GM23248 (cell line): ENCODE measurements around the gene DEF6. TPM values are rescaled to one million over a fixed set of nuclear protein-coding genes. Genes with fewer than 3 reads are reported as not detected.

Experiments
- DNase-seq: peaks from one replicate; pipeline ENCODE4 v3.0.0-alpha.2; 2015
- H2AFZ ChIP-seq: fragments of 200-600 bp; sonication (generic); 2 replicates; pipeline ENCODE4 v1.6.1; 2016; ENCODE audit warnings: antibody characterized with exemption
- H3F3A ChIP-seq: fragments of 200-600 bp; sonication (generic); 2 replicates; pipeline ENCODE4 v1.6.1; 2016; ENCODE audit warnings: mild to moderate bottlenecking, antibody characterized with exemption, mixed run types; ENCODE audit not compliant: insufficient read depth
- H3K27ac ChIP-seq: fragments of 200-600 bp; sonication (generic); 2 replicates; pipeline ENCODE4 v1.5.1; 2016; ENCODE audit warnings: mild to moderate bottlenecking
- H3K27me3 ChIP-seq: fragments of 200-600 bp; sonication (generic); replicated peaks from 2 replicates; pipeline ENCODE4 v1.6.1; 2016; ENCODE audit warnings: mild to moderate bottlenecking; ENCODE audit not compliant: insufficient read depth
- H3K36me3 ChIP-seq: fragments of 200-600 bp; sonication (generic); 2 replicates; pipeline ENCODE4 v1.6.1; 2016; ENCODE audit warnings: low read depth, mild to moderate bottlenecking
- H3K4me1 ChIP-seq: fragments of 200-600 bp; sonication (generic); 2 replicates; pipeline ENCODE4 v1.6.1; 2016; ENCODE audit warnings: mild to moderate bottlenecking; ENCODE audit not compliant: insufficient read depth
- H3K4me2 ChIP-seq: fragments of 200-600 bp; sonication (generic); one replicate; pipeline ENCODE4 v1.6.1; 2016; ENCODE audit warnings: mild to moderate bottlenecking; ENCODE audit not compliant: unreplicated experiment
- H3K4me3 ChIP-seq: fragments of 200-600 bp; sonication (generic); 2 replicates; pipeline ENCODE4 v1.5.1; 2016; ENCODE audit warnings: mild to moderate bottlenecking
- H3K79me2 ChIP-seq: fragments of 200-600 bp; sonication (generic); 2 replicates; pipeline ENCODE4 v1.6.1; 2016; ENCODE audit warnings: mild to moderate bottlenecking; ENCODE audit not compliant: insufficient read depth
- H3K9ac ChIP-seq: fragments of 200-600 bp; sonication (generic); 2 replicates; pipeline ENCODE4 v1.6.1; 2016; ENCODE audit warnings: mild to moderate bottlenecking
- H3K9me2 ChIP-seq: fragments of 200-600 bp; sonication (generic); 2 replicates; pipeline ENCODE4 v1.6.1; 2016; ENCODE audit warnings: mixed run types, mild to moderate bottlenecking, moderate library complexity; ENCODE audit not compliant: insufficient read depth
- H3K9me3 ChIP-seq: fragments of 200-600 bp; sonication (generic); one replicate; pipeline ENCODE4 v1.6.1; 2017; ENCODE audit warnings: low read depth
- H4K20me1 ChIP-seq: fragments of 200-600 bp; sonication (generic); 2 replicates; pipeline ENCODE4 v1.6.0; 2016; ENCODE audit not compliant: insufficient read depth
- EZH2 ChIP-seq: fragments of 200-600 bp; sonication (generic); IDR thresholded peaks from 2 replicates; pipeline ENCODE4 v1.6.1; 2018; ENCODE audit warnings: antibody characterized with exemption, mild to moderate bottlenecking; ENCODE audit not compliant: insufficient read depth, poor library complexity, severe bottlenecking
- EZH2phosphoT487 ChIP-seq: fragments of 200-600 bp; sonication (generic); IDR thresholded peaks from 2 replicates; pipeline ENCODE4 v1.6.1; 2018; ENCODE audit warnings: antibody characterized with exemption, moderate library complexity, mild to moderate bottlenecking, low read depth; ENCODE audit not compliant: insufficient read depth
- whole genome bisulfite sequencing, 2 experiments: methylation state at CpG; one replicate each; pipeline ENCODE4 v1.1.6; 2015 to 2017; ENCODE audit warnings: low lambda C conversion rate in 2 of 2, low coverage in 1 of 2; ENCODE audit errors: missing lambda C conversion rate in 2 of 2; 5-methylcytosine and 5-hydroxymethylcytosine counted together
- in situ Hi-C: fragments of 300-500 bp; cut with MboI; formaldehyde crosslinking; loops from 2 replicates; pipeline ENCODE4 v1.15.0; 2020
- polyA plus RNA-seq: library from polyadenylated mRNA; unstranded; fragments of >200 nt; fragmentation: Nextera tagmentation; extraction: Ambion mirVana; gene quantifications from 2 replicates; pipeline ENCODE4 v1.2.1, GENCODE V29; 2016
- total RNA-seq: library from RNA; depleted of rRNA; stranded (reverse); fragments of >200 nt; shearing (Covaris generic); gene quantifications from 2 replicates; pipeline ENCODE4 v1.2.3, GENCODE V29; 2014

The DEF6 gene
- total and polyA plus RNA-seq, 2 experiments from 2014 or later = 1.7 to 2.6 TPM

- no peak overlapping the region for H3K27ac ChIP-seq
- in situ Hi-C loops = loop anchor here (25.0 kb wide), 1 partner anchor 420 kb away; the partner anchor contains the start of gene ARMC12
- no peaks in the 10 kb centered on the region for H3F3A ChIP-seq
- H3K79me2 ChIP-seq = no peaks in the 10 kb centered on the region
- H4K20me1 ChIP-seq = no peaks in the 10 kb centered on the region
- no peaks in the 10 kb centered on the region for H3K9me2 ChIP-seq
- DNase-seq = peak; percentile 51
- 19 to 20% methylated on average over 28 of the region's 28 CpGs for WGBS, 2 experiments
- H3K4me1 ChIP-seq = no peaks in the 10 kb centered on the region
- H3K4me2 ChIP-seq = peak overlapping the region; percentile 80
- H2AFZ ChIP-seq = peak overlapping the region; percentile 88
- H3K9me3 ChIP-seq = no peaks in the 10 kb centered on the region
- H3K36me3 ChIP-seq = no peaks in the 10 kb centered on the region
- H3K27me3 ChIP-seq = no peaks in the 10 kb centered on the region; the same call in 1 of the 2 replicates
- peak overlapping the region; percentile 73 for H3K4me3 ChIP-seq
- TF ChIP-seq EZH2phosphoT487 (no peak), EZH2 (no peak)
- 0 out of 2 replicates have a peak overlapping the region, but pooled peaks have one; percentile 34 for H3K9ac ChIP-seq
Measured at GRCh38 chr6:35317483-35318195, 20.0 kb downstream of the DEF6 start.

GRCh38 chr6:35318196-35319171 is 20.9 kb downstream of the DEF6 start:
- no peaks in the 10 kb centered on the region for H3K4me1 ChIP-seq
- no peaks in the 10 kb centered on the region; the same call in 1 of the 2 replicates for H3K27me3 ChIP-seq
- H3K9me3 ChIP-seq = no peaks in the 10 kb centered on the region
- peak overlapping the region; percentile 73 for H3K4me3 ChIP-seq
- H3K36me3 ChIP-seq = no peaks in the 10 kb centered on the region
- H4K20me1 ChIP-seq = no peaks in the 10 kb centered on the region
- H2AFZ ChIP-seq = peak overlapping the region; percentile 88
- in situ Hi-C loops = loop anchor here (25.0 kb wide), 1 partner anchor 419 kb away; the partner anchor contains the start of gene ARMC12
- TF ChIP-seq EZH2phosphoT487 = no peak
- no peak for TF ChIP-seq EZH2
- peak overlapping the region; percentile 80 for H3K4me2 ChIP-seq
- H3K9ac ChIP-seq = peak overlapping the region; percentile 34
- WGBS, 2 experiments = 8 to 9% methylated on average over 51 to 55 of the region's 55 CpGs
- H3F3A ChIP-seq = no peaks in the 10 kb centered on the region
- no peaks in the 10 kb centered on the region for H3K79me2 ChIP-seq
- no peaks in the 10 kb centered on the region for H3K9me2 ChIP-seq
- H3K27ac ChIP-seq = no peak overlapping the region
- DNase-seq = peak; percentile 81

- H3K4me3 ChIP-seq = no peak overlapping the region
- H3F3A ChIP-seq = no peaks in the 10 kb centered on the region
- in situ Hi-C loops = loop anchor here (25.0 kb wide), 1 partner anchor 418 kb away; the partner anchor contains the start of gene ARMC12
- H3K79me2 ChIP-seq = no peaks in the 10 kb centered on the region
- H4K20me1 ChIP-seq = no peaks in the 10 kb centered on the region
- no peaks in the 10 kb centered on the region for H3K9me3 ChIP-seq
- no peak for DNase-seq
- TF ChIP-seq EZH2 = no peak
- no peaks in the 10 kb centered on the region; the same call in 1 of the 2 replicates for H3K27me3 ChIP-seq
- no peak overlapping the region for H3K27ac ChIP-seq
- no peaks in the 10 kb centered on the region for H3K36me3 ChIP-seq
- no peak overlapping the region for H3K9ac ChIP-seq
- H3K9me2 ChIP-seq = no peaks in the 10 kb centered on the region
- WGBS, 2 experiments = 95 to 97% methylated on average over 18 to 20 of the region's 20 CpGs
- no peaks in the 10 kb centered on the region for H3K4me1 ChIP-seq
- no peak overlapping the region for H3K4me2 ChIP-seq
- H2AFZ ChIP-seq = no peak overlapping the region
Measured at GRCh38 chr6:35319346-35320030, 21.9 kb downstream of the DEF6 start.

GRCh38 chr6:35320031-35320410 is 22.4 kb downstream of the DEF6 start:
- in situ Hi-C loops = loop anchor here (25.0 kb wide), 1 partner anchor 417 kb away; the partner anchor contains the start of gene ARMC12
- TF ChIP-seq EZH2 (no peak), EZH2phosphoT487 (no peak)

More at GRCh38 chr6:35320031-35320410, 22.4 kb downstream of the DEF6 start:
- no peak overlapping the region for H3K4me3 ChIP-seq
- no peak overlapping the region for H2AFZ ChIP-seq
- H4K20me1 ChIP-seq = no peaks in the 10 kb centered on the region
- H3K9me2 ChIP-seq = no peaks in the 10 kb centered on the region
- no peaks in the 10 kb centered on the region for H3F3A ChIP-seq
- H3K27ac ChIP-seq = no peak overlapping the region
- no peaks in the 10 kb centered on the region for H3K79me2 ChIP-seq
- no peak overlapping the region for H3K4me2 ChIP-seq
- H3K27me3 ChIP-seq = no peaks in the 10 kb centered on the region; the same call in 1 of the 2 replicates
- 94% methylated on average over 2 of the region's 2 CpGs for WGBS, 2 experiments
- no peak overlapping the region for H3K9ac ChIP-seq
- DNase-seq = no peak
- H3K4me1 ChIP-seq = no peaks in the 10 kb centered on the region
- H3K9me3 ChIP-seq = no peaks in the 10 kb centered on the region
- no peaks in the 10 kb centered on the region for H3K36me3 ChIP-seq
